HCT116 (cell line): ENCODE data around the gene CNTNAP2.
A peak's percentile ranks its signal among the peaks of the same experiment; 100 is the strongest.

Experiments used
- POLR2AphosphoS5 ChIP-seq: IDR thresholded peaks from 2 replicates; pipeline ENCODE4 v1.6.1; 2011; ENCODE audit warnings: mild to moderate bottlenecking, low read depth, low read length, moderate library complexity
- TF ChIP-seq, protein P1 (sequence below), 3 experiments: fragments of 200-600 bp in 1 of 3; sonication (generic) in 1 of 3; IDR thresholded peaks in 2 of 3; conservative IDR thresholded peaks in 1 of 3; 2 replicates each; pipeline ENCODE4 v1.5.1; 2012 to 2017; ENCODE audit warnings: low read depth in 2 of 3, low read length in 2 of 3, antibody characterized with exemption in 1 of 3, borderline replicate concordance in 1 of 3, control low read depth in 1 of 3, mild to moderate bottlenecking in 1 of 3, mixed read lengths in 1 of 3, mixed run types in 1 of 3, moderate library complexity in 1 of 3; ENCODE audit not compliant: insufficient read depth in 1 of 3

DNA sequence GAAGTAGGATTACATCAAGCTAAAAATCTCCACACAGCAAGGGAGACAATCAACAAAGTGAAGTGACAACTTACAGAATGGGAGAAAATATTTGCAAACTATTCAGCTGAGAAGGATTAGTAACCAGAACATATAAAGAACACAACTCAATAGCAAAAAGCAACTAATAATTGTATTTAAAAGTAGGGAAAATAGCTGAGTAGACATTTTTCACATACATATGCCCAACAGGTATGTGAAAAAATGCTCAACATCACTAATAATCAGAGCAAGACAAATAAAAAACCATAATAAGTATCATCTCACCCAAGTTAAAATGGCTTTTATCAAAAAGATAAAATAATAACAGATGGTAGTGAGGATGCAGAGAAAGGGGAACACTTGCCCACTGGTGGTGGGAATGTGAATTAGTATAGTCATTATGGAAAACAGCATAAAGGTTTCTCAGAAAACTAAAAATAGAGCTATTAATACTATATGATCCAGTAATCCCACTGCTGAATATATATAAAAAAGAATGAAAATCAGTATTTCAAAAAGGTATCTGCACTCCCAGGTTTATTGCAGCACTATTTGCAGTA is 1689.5 kb downstream of the CNTNAP2 start:
- TF ChIP-seq, protein P1, sequence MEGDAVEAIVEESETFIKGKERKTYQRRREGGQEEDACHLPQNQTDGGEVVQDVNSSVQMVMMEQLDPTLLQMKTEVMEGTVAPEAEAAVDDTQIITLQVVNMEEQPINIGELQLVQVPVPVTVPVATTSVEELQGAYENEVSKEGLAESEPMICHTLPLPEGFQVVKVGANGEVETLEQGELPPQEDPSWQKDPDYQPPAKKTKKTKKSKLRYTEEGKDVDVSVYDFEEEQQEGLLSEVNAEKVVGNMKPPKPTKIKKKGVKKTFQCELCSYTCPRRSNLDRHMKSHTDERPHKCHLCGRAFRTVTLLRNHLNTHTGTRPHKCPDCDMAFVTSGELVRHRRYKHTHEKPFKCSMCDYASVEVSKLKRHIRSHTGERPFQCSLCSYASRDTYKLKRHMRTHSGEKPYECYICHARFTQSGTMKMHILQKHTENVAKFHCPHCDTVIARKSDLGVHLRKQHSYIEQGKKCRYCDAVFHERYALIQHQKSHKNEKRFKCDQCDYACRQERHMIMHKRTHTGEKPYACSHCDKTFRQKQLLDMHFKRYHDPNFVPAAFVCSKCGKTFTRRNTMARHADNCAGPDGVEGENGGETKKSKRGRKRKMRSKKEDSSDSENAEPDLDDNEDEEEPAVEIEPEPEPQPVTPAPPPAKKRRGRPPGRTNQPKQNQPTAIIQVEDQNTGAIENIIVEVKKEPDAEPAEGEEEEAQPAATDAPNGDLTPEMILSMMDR (IDR thresholded peaks at IDR 0.05 in 2 of 3, conservative IDR thresholded peaks at IDR 0.05 in 1 of 3; ENCODE audit: borderline replicate concordance in 1 of 3, insufficient read depth in 1 of 3, low read depth in 2 of 3, low read length in 2 of 3) = peak in 1 of 3 experiments; percentile 22; a peak in 1 of 6 replicates
- TF ChIP-seq POLR2AphosphoS5 = no peak
